B cell (primary cell): Measurements from ENCODE around the gene PNKP.

Experiments used
- CTCF ChIP-seq: fragments of 200-600 bp; IDR thresholded peaks from one replicate; pipeline ENCODE4 v1.8.0; 2022; ENCODE audit warnings: antibody characterized with exemption, mild to moderate bottlenecking
- EZH2 ChIP-seq: IDR thresholded peaks from 2 replicates; pipeline ENCODE4 v1.6.1; 2012; ENCODE audit warnings: borderline replicate concordance, low read depth, mild to moderate bottlenecking, moderate library complexity, low read length; ENCODE audit not compliant: insufficient read depth, poor library complexity, severe bottlenecking

GRCh38 chr19:49832556-49832955 lies 34.8 kb downstream of the PNKP start:
- no peak for TF ChIP-seq CTCF
- no peak for TF ChIP-seq EZH2
